Measurements from ENCODE around the gene ARHGEF12.

GRCh38 chr11:120394119-120394518 lies 57.9 kb downstream of the ARHGEF12 start:
- no peak for TF ChIP-seq CTCF (conservative IDR thresholded peaks at IDR 0.05; ENCODE audit: low read depth, low read length)
- no peak for TF ChIP-seq EZH2phosphoT487 (IDR thresholded peaks at IDR 0.05; ENCODE audit: borderline replicate concordance, low read length)
